T-helper 2 cell treated with Interferon-gamma antibody and Interleukin-4, amounts not matched to agents 100 ng/mL and 5 ng/mL, for 36 hours (primary cell): ENCODE data around the gene WDR35. TPM values are rescaled to one million over a fixed set of nuclear protein-coding genes. Genes with fewer than 3 reads are reported as not detected.

ENCODE experiments used
- intact Hi-C: fragments of 100-400 bp; cut with micrococcal nuclease; formaldehyde crosslinking; loops from one replicate; pipeline ENCODE4 v1.15.1; 2023
- total RNA-seq: library from RNA; stranded (reverse); gene quantifications from 2 replicates; pipeline ENCODE4 v1.2.3, GENCODE V29; 2022

Gene WDR35
- total RNA-seq, 1 donor from 2014 or later: 3.6 TPM

DNA sequence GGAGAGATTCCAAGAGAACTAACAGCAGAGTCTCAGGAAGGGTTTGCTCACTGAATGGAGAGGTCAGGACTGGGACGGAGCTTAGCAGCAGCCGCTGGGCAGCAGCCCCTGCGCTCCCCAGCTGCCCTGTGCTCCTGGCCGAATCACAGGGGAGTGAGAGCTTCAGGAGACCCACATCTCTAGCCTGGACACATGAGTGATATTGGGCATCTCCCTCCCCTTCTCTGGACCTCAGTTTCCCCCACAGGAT is 22.1 kb upstream of the WDR35 start:
- intact Hi-C loops: loop anchor here (2.0 kb wide), 1 partner anchor 21 kb away; the partner anchor contains the start of gene WDR35

GRCh38 chr2:20011276-20012031 is 21.5 kb upstream of the WDR35 start:
- intact Hi-C loops: loop anchor here (2.0 kb wide), 1 partner anchor 21 kb away; the partner anchor contains the start of gene WDR35

DNA sequence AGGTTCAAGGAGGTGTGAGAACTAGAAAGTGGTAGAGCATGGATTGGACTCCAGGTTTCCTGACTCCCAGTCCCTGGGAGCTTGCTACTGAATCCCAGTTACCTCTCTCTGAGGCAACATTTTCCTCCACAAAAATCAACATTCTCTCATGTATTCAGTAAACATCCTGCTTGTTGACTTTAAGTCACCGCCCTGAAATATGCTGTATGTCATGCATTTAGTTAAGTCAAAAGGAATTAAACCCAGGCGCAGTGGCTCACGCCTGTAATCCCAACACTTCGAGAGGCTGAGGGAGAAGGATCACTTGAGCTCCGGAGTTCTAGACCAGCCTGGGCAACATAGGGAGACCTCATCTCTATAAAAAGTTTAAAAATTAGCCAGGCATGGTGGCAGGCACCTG is 18.8 kb upstream of the WDR35 start:
- intact Hi-C loops: no loop called here

- intact Hi-C loops: no loop called here
Observed at GRCh38 chr2:20005891-20006470, 16.1 kb upstream of the WDR35 start.

GRCh38 chr2:20005067-20005627 is 15.2 kb upstream of the WDR35 start:
- intact Hi-C loops: no loop called here

- intact Hi-C loops: no loop called here
Observed at GRCh38 chr2:20001361-20001863, 11.5 kb upstream of the WDR35 start.

DNA sequence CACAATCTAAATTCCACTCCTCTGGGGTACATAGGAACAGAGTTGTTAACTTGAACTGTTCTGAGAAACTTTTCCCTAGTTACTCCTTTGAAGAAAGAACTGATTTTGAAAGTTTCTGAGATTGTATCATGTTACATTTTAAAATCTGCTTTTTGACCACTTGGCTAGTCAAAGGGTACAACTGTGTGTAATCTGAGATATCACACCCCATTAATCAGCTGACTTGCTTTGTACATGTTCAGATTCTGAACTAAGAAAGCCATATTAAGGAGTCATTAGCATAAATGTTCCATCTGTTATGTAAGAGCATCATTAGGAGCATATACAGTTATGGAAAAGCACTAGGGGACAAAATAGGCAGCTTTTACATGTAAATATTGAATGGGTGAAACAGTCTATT is 3.8 kb upstream of the WDR35 start:
- intact Hi-C loops: no loop called here

DNA sequence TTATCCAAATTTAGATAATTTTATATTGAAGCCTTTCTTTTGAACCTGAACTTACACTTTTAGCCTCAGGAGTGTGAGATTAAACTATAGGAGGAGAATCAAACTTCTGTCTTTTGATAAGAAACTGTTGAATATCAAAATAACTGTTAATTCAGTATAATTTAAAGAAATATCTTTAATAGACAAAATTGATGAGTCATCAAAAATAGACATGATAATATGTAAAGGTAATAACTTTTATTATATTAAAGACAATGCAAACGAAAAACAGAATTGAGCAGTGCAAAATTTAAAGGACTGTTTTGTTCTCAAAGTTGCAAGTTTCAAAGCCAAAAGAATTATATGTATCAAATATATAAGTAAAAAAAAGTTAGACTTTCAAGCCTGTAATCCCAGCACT is 2.0 kb upstream of the WDR35 start:
- intact Hi-C loops: loop anchor here (2.0 kb wide), 1 partner anchor 21 kb away; the partner anchor contains the start of gene MATN3

- intact Hi-C loops: loop anchor here (1.0 to 2.0 kb wide), 3 partner anchors 22 to 88 kb away; partner anchors contain the start of genes LAPTM4A and MATN3
Observed at GRCh38 chr2:19990416-19990728, 467 bp upstream of the WDR35 start.

- intact Hi-C loops: loop anchor here (2.0 to 10.0 kb wide), 2 partner anchors 19 to 835 kb away; partner anchors contain the start of gene LDAH
Observed at GRCh38 chr2:19989342-19989666, 601 bp downstream of the WDR35 start.

- intact Hi-C loops: loop anchor here (2.0 to 10.0 kb wide), 2 partner anchors 18 to 836 kb away; partner anchors contain the start of gene LDAH
Observed at GRCh38 chr2:19988600-19988999, 1.3 kb downstream of the WDR35 start.

- intact Hi-C loops: loop anchor here (2.0 to 10.0 kb wide), 2 partner anchors 17 to 837 kb away; partner anchors contain the start of gene LDAH
Observed at GRCh38 chr2:19987936-19988335, 2.0 kb downstream of the WDR35 start.

GRCh38 chr2:19982268-19982667 is 7.6 kb downstream of the WDR35 start:
- intact Hi-C loops: loop anchor here (10.0 kb wide), 1 partner anchor 843 kb away; the partner anchor contains the start of gene LDAH

DNA sequence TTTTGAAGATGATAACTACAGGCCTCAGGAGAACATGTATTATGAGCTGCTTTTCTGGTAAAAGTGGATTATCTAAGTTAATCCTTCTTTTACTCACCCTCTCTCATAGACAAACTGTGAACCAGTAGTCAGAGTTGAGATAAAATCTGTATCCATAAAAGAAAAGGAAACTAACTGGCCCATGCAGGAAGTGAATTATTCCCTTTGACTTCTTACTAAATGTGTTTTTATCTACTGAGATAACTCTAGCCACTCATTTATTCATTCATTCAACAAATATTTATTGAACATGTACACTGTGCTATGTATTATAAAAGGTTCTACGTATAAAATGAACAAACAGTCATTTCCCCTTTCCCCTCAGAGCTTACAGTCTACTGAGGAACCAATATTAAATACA is 10.0 kb downstream of the WDR35 start:
- intact Hi-C loops: loop anchor here (10.0 kb wide), 1 partner anchor 845 kb away; the partner anchor contains the start of gene LDAH

GRCh38 chr2:19973466-19973865 is 16.4 kb downstream of the WDR35 start:
- intact Hi-C loops: no loop called here

DNA sequence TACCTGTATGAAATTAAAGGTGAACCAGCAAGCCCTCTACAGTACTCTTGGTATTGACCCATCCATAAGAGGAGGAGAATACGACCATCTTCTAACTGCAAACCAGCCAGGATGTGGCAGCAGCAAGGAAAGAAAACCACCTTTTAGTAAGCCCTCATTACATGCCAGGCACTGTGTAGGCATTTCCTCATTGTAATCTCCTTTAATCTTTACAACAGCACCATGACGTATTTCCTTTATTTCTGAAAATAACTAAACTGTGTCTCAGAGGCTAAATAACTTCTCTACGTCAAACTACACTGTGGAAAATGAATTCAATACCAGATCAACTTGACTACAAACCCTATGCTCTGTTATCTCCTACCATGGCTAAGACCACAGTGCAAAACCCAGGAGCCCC is 18.2 kb downstream of the WDR35 start:
- intact Hi-C loops: loop anchor here (2.0 kb wide), 1 partner anchor 17 kb away; no protein-coding TSS in a partner anchor

DNA sequence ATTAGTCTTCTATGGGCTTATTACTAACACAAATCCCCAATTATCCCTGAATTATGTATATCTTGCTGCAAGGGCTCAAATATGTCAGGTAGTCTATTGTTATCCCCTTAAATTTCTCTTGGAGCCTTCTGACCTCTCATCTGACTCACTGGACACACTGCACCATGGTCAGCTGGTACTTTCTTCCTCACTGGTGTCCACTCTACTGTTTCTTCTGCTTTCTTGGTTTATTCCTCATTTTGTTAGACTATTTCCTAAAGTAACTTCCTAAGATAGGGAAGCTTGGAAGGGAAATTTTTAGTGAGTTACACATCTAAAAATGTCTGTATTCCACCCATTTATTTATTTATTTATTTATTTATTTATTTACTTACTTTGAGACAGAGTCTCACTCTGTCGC is 26.5 kb downstream of the WDR35 start:
- intact Hi-C loops: no loop called here

- intact Hi-C loops: loop anchor here (1.0 to 5.0 kb wide), 3 partner anchors 62 to 143 kb away; partner anchors contain the start of gene LAPTM4A
Observed at GRCh38 chr2:19955544-19956422, 34.1 kb downstream of the WDR35 start.

- intact Hi-C loops: no loop called here
Observed at GRCh38 chr2:19949071-19949470, 40.8 kb downstream of the WDR35 start.

GRCh38 chr2:19947184-19947940 is 42.5 kb downstream of the WDR35 start:
- intact Hi-C loops: no loop called here
